HepG2 (cell line): ENCODE data around the gene NCOA4. TPM values are rescaled to one million over a fixed set of nuclear protein-coding genes. Genes with fewer than 3 reads are reported as not detected.

ENCODE experiments used
- ATAC-seq: fragments of 200-7000 bp; cut with Tn5 transposase; 3 replicates; pipeline ENCODE4 v1.9.1; 2020; ENCODE audit warnings: mild to moderate bottlenecking, moderate library complexity
- BruUV-seq: library from RNA; stranded (reverse); fragments of 400-500 nt; replicated peaks from 2 replicates; lab custom pipeline; 2021; lab: Mats Ljungman, UMichigan
- CTCF ChIA-PET: fragments of 300-600 bp; formaldehyde crosslinking; extraction: SDS; loops from one replicate; lab custom pipeline; 2021; ENCODE audit warnings: low total read pairs, inconsistent platforms, low intra/inter-chr PET ratio; lab: Yijun Ruan, JAX
- POLR2A ChIA-PET: fragments of 350-600 bp; sonication (Branson Sonifier 250); formaldehyde crosslinking; loops from one replicate; lab custom pipeline; 2020; ENCODE audit warnings: antibody characterized with exemption, inconsistent platforms; lab: Yijun Ruan, JAX
- DNase-seq: peaks from one replicate; pipeline ENCODE4 v3.0.0-alpha.2; 2015; ENCODE audit warnings: low spot score
- FAIRE-seq: peaks from 3 replicates; lab custom pipeline; 2011; peaks lifted over from hg19 to GRCh38; lab: Jason Lieb, UNC
- H2AFZ ChIP-seq: one replicate; pipeline ENCODE4 v1.6.1; 2011; ENCODE audit warnings: low read length, inconsistent platforms
- H3K27ac ChIP-seq: fragments of 300-600 bp; 3 replicates; pipeline ENCODE4 v1.8.0; 2011; ENCODE audit warnings: mixed run types, mild to moderate bottlenecking, mixed read lengths, low read length, inconsistent platforms; ENCODE audit not compliant: insufficient read depth; ENCODE audit errors: extremely low read length
- H3K27me3 ChIP-seq, 2 experiments: fragments of 200-600 bp in 1 of 2; 2 replicates in 1 of 2; 3 replicates in 1 of 2; pipeline versions ENCODE4 v1.6.0 to v1.8.0; 2011; ENCODE audit warnings: low read length in 2 of 2, mild to moderate bottlenecking in 2 of 2, moderate library complexity in 2 of 2, inconsistent platforms in 1 of 2; ENCODE audit not compliant: insufficient read depth in 2 of 2, control insufficient read depth in 1 of 2
- H3K36me3 ChIP-seq, 2 experiments: fragments of 200-600 bp in 1 of 2; replicated peaks in 1 of 2; 2 replicates in 1 of 2; 3 replicates in 1 of 2; pipeline versions ENCODE4 v1.5.1 to v1.8.0; 2011; ENCODE audit warnings: low read length in 2 of 2, inconsistent platforms in 1 of 2; ENCODE audit not compliant: insufficient read depth in 2 of 2, control insufficient read depth in 1 of 2
- H3K4me1 ChIP-seq: 2 replicates; pipeline ENCODE4 v1.5.1; 2012; ENCODE audit warnings: low read length, inconsistent platforms; ENCODE audit not compliant: insufficient read depth
- H3K4me2 ChIP-seq: 2 replicates; pipeline ENCODE4 v1.6.0; 2011; ENCODE audit warnings: low read depth, low read length, inconsistent platforms
- H3K4me3 ChIP-seq, 3 experiments: fragments of 200-600 bp in 1 of 3; sonication (generic), shearing (Covaris generic) in 1 of 3; replicated peaks in 1 of 3; 2 replicates each; pipeline ENCODE4 v1.5.1; 2011 to 2016; ENCODE audit warnings: low read length in 3 of 3, inconsistent platforms in 2 of 3, low read depth in 2 of 3, mild to moderate bottlenecking in 2 of 3, control low read depth in 1 of 3, mixed read lengths in 1 of 3; ENCODE audit not compliant: insufficient read depth in 1 of 3
- H3K79me2 ChIP-seq: one replicate; pipeline ENCODE4 v1.6.1; 2011; ENCODE audit warnings: low read length, inconsistent platforms; ENCODE audit not compliant: insufficient read depth
- H3K9ac ChIP-seq: 2 replicates; pipeline ENCODE4 v1.6.0; 2011; ENCODE audit warnings: mild to moderate bottlenecking, low read depth, low read length, inconsistent platforms; ENCODE audit not compliant: insufficient read depth
- H3K9me3 ChIP-seq: 2 replicates; pipeline ENCODE4 v1.5.1; 2012; ENCODE audit warnings: mild to moderate bottlenecking, low read length
- H4K20me1 ChIP-seq: 2 replicates; pipeline ENCODE4 v1.6.0; 2011; ENCODE audit warnings: inconsistent platforms, mild to moderate bottlenecking, low read length, moderate library complexity; ENCODE audit not compliant: insufficient read depth
- BCL6 ChIP-seq: IDR thresholded peaks from 2 replicates; pipeline ENCODE4 v1.6.1; 2016; ENCODE audit warnings: missing genetic modification reagents, missing compliant biosample characterization
- ETV5 ChIP-seq: IDR thresholded peaks from 2 replicates; pipeline ENCODE4 v1.6.1; 2018; ENCODE audit warnings: missing biosample characterization, missing genetic modification reagents, inconsistent platforms, borderline replicate concordance
- FOSL2 ChIP-seq: sonication (generic); formaldehyde crosslinking; IDR thresholded peaks from 2 replicates; pipeline ENCODE4 v1.4.0; 2020; ENCODE audit warnings: missing genetic modification reagents
- GABPB1 ChIP-seq: IDR thresholded peaks from 2 replicates; pipeline ENCODE4 v1.6.1; 2016; ENCODE audit warnings: mild to moderate bottlenecking, missing genetic modification reagents, moderate library complexity, missing compliant biosample characterization
- HIVEP1 ChIP-seq: sonication (generic); formaldehyde crosslinking; IDR thresholded peaks from 2 replicates; pipeline ENCODE4 v1.4.0; 2020; ENCODE audit warnings: mild to moderate bottlenecking, missing genetic modification reagents
- ISX ChIP-seq: sonication (generic); formaldehyde crosslinking; conservative IDR thresholded peaks from 2 replicates; pipeline ENCODE4 v1.5.0; 2020; ENCODE audit warnings: missing genetic modification reagents
- KDM3A ChIP-seq: IDR thresholded peaks from 2 replicates; pipeline ENCODE4 v1.6.1; 2018; ENCODE audit warnings: low read depth, missing compliant biosample characterization
- KDM4B ChIP-seq: sonication (generic); formaldehyde crosslinking; IDR thresholded peaks from 2 replicates; pipeline ENCODE4 v1.4.0; 2020; ENCODE audit warnings: missing genetic modification reagents
- MATR3 ChIP-seq: sonication (generic); formaldehyde crosslinking; IDR thresholded peaks from 2 replicates; pipeline ENCODE4 v1.4.0; 2020; ENCODE audit warnings: missing genetic modification reagents
- PHF20 ChIP-seq: sonication (generic); formaldehyde crosslinking; IDR thresholded peaks from 2 replicates; pipeline ENCODE4 v1.5.0; 2020; ENCODE audit warnings: mild to moderate bottlenecking, missing genetic modification reagents
- RARA ChIP-seq: IDR thresholded peaks from 2 replicates; pipeline ENCODE4 v1.6.1; 2016; ENCODE audit warnings: missing genetic modification reagents, missing compliant biosample characterization
- RXRA ChIP-seq: sonication (generic); formaldehyde crosslinking; IDR thresholded peaks from 2 replicates; pipeline ENCODE4 v1.5.1; 2020; ENCODE audit warnings: missing genetic modification reagents
- XBP1 ChIP-seq: sonication (generic); formaldehyde crosslinking; IDR thresholded peaks from 2 replicates; pipeline ENCODE4 v1.5.0; 2020; ENCODE audit warnings: missing genetic modification reagents
- ZBTB7B ChIP-seq: sonication (generic); formaldehyde crosslinking; IDR thresholded peaks from 2 replicates; pipeline ENCODE4 v1.4.0; 2020; ENCODE audit warnings: missing genetic modification reagents
- ZFP36L1 ChIP-seq: sonication (generic); formaldehyde crosslinking; IDR thresholded peaks from 2 replicates; pipeline ENCODE4 v1.8.0; 2022; ENCODE audit warnings: mild to moderate bottlenecking, missing genetic modification reagents, moderate library complexity
- ZFP36L2 ChIP-seq: sonication (generic); formaldehyde crosslinking; IDR thresholded peaks from 2 replicates; pipeline ENCODE4 v1.4.0; 2020; ENCODE audit warnings: missing genetic modification reagents
- ZHX2 ChIP-seq, 2 experiments: sonication (generic) in 1 of 2; formaldehyde crosslinking in 1 of 2; IDR thresholded peaks; 2 replicates each; pipeline versions ENCODE4 v1.6.1 to v1.9.0; 2014 to 2022; ENCODE audit warnings: antibody characterized with exemption in 1 of 2, borderline replicate concordance in 1 of 2, inconsistent platforms in 1 of 2, low read depth in 1 of 2, missing genetic modification reagents in 1 of 2
- ZNF138 ChIP-seq: sonication (generic); formaldehyde crosslinking; IDR thresholded peaks from 2 replicates; pipeline ENCODE4 v1.5.0; 2020; ENCODE audit warnings: mild to moderate bottlenecking, low read depth, missing genetic modification reagents
- ZNF207 ChIP-seq: fragments of 450-650 bp; IDR thresholded peaks from 2 replicates; pipeline ENCODE4 v1.6.1; 2016; ENCODE audit warnings: antibody characterized with exemption, borderline replicate concordance
- ZNF232 ChIP-seq: sonication (generic); formaldehyde crosslinking; IDR thresholded peaks from 2 replicates; pipeline ENCODE4 v1.4.0; 2020; ENCODE audit warnings: missing genetic modification reagents, borderline replicate concordance
- in situ Hi-C: cut with HindIII; loops from 2 replicates; pipeline ENCODE4 v1.10.0; 2017; ENCODE audit warnings: low pct_unique_long_range_greater_than_20kb; ENCODE audit not compliant: extremely low pct_ligation_motif_present
- intact Hi-C: fragments of 100-400 bp; cut with micrococcal nuclease; formaldehyde crosslinking; loops from one replicate; pipeline ENCODE4 v1.10.0; 2022; ENCODE audit not compliant: unreplicated experiment
- polyA plus RNA-seq, 8 experiments: library from polyadenylated mRNA; depleted of rRNA in 3 of 8; stranded (reverse) in 7 of 8; unstranded in 1 of 8; fragments of >200 nt; fragmentation: Illumina TruSeq in 4 of 8; extraction: Trizol in 4 of 8; gene quantifications; 2 replicates each; pipeline versions ENCODE4 v1.2.1 to v1.2.3, GENCODE V29; 2011 to 2016; ENCODE audit warnings: low read depth in 4 of 8, missing spikeins in 1 of 8, mixed read lengths in 1 of 8; ENCODE audit not compliant: insufficient read depth in 1 of 8
- total RNA-seq, 5 experiments: library from RNA; depleted of rRNA; stranded (reverse); fragments of >200 nt; fragmentation: Illumina TruSeq; extraction: Trizol; gene quantifications; 2 replicates each; pipeline ENCODE4 v1.2.3, GENCODE V29; 2016; ENCODE audit warnings: low read depth in 1 of 5

Gene NCOA4
- total and polyA plus RNA-seq, 2 of the 13 experiments (the other 11 are each of a cell fraction or from before 2014, with no cell fraction given), result 306 to 400 TPM

GRCh38 chr10:46033602-46034011, 3.2 kb upstream of the NCOA4 start:
- FAIRE-seq (no peak), ATAC-seq (peak; percentile 22), DNase-seq (peak; percentile 86)
- Histone ChIP-seq H3K27ac (peak overlapping the region; percentile 86), H3K79me2 (peaks cover 31% of the 10 kb centered on the region), H3K9me3 (no peaks in the 10 kb centered on the region), H3K4me1 (peaks cover 72% of the 10 kb centered on the region), H3K4me2 (peak overlapping the region; percentile 93), H3K36me3 (no peaks in the 10 kb centered on the region), H3K9ac (peak overlapping the region; percentile 42; the same call in 1 of the 2 replicates), H3K4me3 (peak overlapping the region; percentile 17 to 92 (median 18); a peak in 5 of 6 replicates), H4K20me1 (no peaks in the 10 kb centered on the region), H2AFZ (no peak overlapping the region), H3K27me3 (no peaks in the 10 kb centered on the region; a peak in 1 of 5 replicates)
- ChIA-PET POLR2A (interaction anchor here (1.2 to 3.8 kb wide), 2 partner anchors 10 to 19 kb away, joined by 12 to 53 read pairs; no protein-coding TSS in a partner anchor), CTCF (no interaction called here)
- BruUV-seq, result no TSS peak
- intact Hi-C loops, result loop anchor here (5.0 kb wide), 1 partner anchor 59 kb away; no protein-coding TSS in a partner anchor
- in situ Hi-C loops, result loop anchor here (5.0 kb wide), 1 partner anchor 59 kb away; no protein-coding TSS in a partner anchor
- TF ChIP-seq KDM4B, result peak; percentile 14; the same call in 1 of the 2 replicates
- no peak for TF ChIP-seq KDM3A (CRISPR knock-in tag)
- TF ChIP-seq XBP1 (CRISPR knock-in tag), result no peak
- no peak for TF ChIP-seq ZNF207
- TF ChIP-seq ZNF232 (CRISPR knock-in tag), result no peak
- no peak for TF ChIP-seq ZNF138 (CRISPR knock-in tag)
- 0 out of 2 replicates have a peak, but pooled peaks have one; percentile 17 for TF ChIP-seq ZBTB7B (CRISPR knock-in tag)
- no peak for TF ChIP-seq ZHX2 (IDR thresholded peaks at IDR 0.05; ENCODE audit: low read depth)
- TF ChIP-seq ZHX2 (CRISPR knock-in tag; IDR thresholded peaks at IDR 0.05; ENCODE audit: borderline replicate concordance), result no peak
- no peak for TF ChIP-seq PHF20
- TF ChIP-seq FOSL2 (CRISPR knock-in tag), result peak; percentile 90
- peak; percentile 41 for TF ChIP-seq BCL6 (CRISPR knock-in tag)
- no peak for TF ChIP-seq ISX
- no peak for TF ChIP-seq HIVEP1 (CRISPR knock-in tag)
- TF ChIP-seq GABPB1 (CRISPR knock-in tag), result 0 out of 2 replicates have a peak, but pooled peaks have one; percentile 22
- peak; percentile 19; the same call in 1 of the 2 replicates for TF ChIP-seq RXRA (CRISPR knock-in tag)
- no peak for TF ChIP-seq ZFP36L2
- TF ChIP-seq ZFP36L1 (CRISPR knock-in tag), result no peak
- peak; percentile 51 for TF ChIP-seq RARA (CRISPR knock-in tag)
- TF ChIP-seq ETV5 (CRISPR knock-in tag), result peak; percentile 80; the same call in 1 of the 2 replicates
- no peak for TF ChIP-seq MATR3
